HL-60 (cell line): Measurements from ENCODE around the gene PXDC1.

Experiments
- DNase-seq, 2 experiments: peaks; one replicate each; pipeline ENCODE4 v3.0.0-alpha.2; 2010 to 2020; ENCODE audit warnings: low read depth in 1 of 2, low spot score in 1 of 2
- H3K27ac ChIP-seq: fragments of 250-450 bp; sonication (Bioruptor Pico); replicated peaks from 2 replicates; pipeline ENCODE4 v1.5.1; 2020; ENCODE audit warnings: mild to moderate bottlenecking, moderate library complexity
- H3K27me3 ChIP-seq: fragments of 250-450 bp; sonication (Bioruptor Pico); 2 replicates; pipeline ENCODE4 v1.5.1; 2021; ENCODE audit warnings: mild to moderate bottlenecking, moderate library complexity; ENCODE audit not compliant: insufficient read depth, poor library complexity, severe bottlenecking
- H3K4me3 ChIP-seq: replicated peaks from 2 replicates; pipeline ENCODE4 v1.5.1; 2011; ENCODE audit warnings: mild to moderate bottlenecking, control low read depth, low read length; ENCODE audit not compliant: insufficient read depth
- CTCF ChIP-seq: IDR thresholded peaks from one replicate; pipeline ENCODE4 v1.5.1; 2011; ENCODE audit warnings: low read length, control low read depth, inconsistent platforms; ENCODE audit not compliant: insufficient read depth
- GABPA ChIP-seq: IDR thresholded peaks from 2 replicates; pipeline ENCODE4 v1.6.1; 2012; ENCODE audit warnings: low read depth
- POLR2AphosphoS5 ChIP-seq: IDR thresholded peaks from 2 replicates; pipeline ENCODE4 v1.6.1; 2012; ENCODE audit warnings: low read depth
- REST ChIP-seq: IDR thresholded peaks from 2 replicates; pipeline ENCODE4 v1.6.1; 2012; ENCODE audit warnings: low read depth; ENCODE audit not compliant: insufficient replicate concordance
- SPI1 ChIP-seq: IDR thresholded peaks from 2 replicates; pipeline ENCODE4 v1.6.1; 2012; ENCODE audit warnings: low read depth, mild to moderate bottlenecking, borderline replicate concordance

The PXDC1 gene

GRCh38 chr6:3738381-3739131 lies 13.0 kb downstream of the PXDC1 start:
- peaks cover 18% of the 10 kb centered on the region for H3K27me3 ChIP-seq
- peak in 1 of 2 experiments; percentile 49 for DNase-seq
- TF ChIP-seq SPI1: no peak
- TF ChIP-seq GABPA: no peak
- peak; percentile 69 for TF ChIP-seq POLR2AphosphoS5
- TF ChIP-seq CTCF: no peak
- TF ChIP-seq REST: no peak
- H3K27ac ChIP-seq: no peak overlapping the region
- H3K4me3 ChIP-seq: no peak overlapping the region

GRCh38 chr6:3737831-3738210 lies 13.7 kb downstream of the PXDC1 start:
- DNase-seq: no peak
- TF ChIP-seq REST (no peak), POLR2AphosphoS5 (no peak), CTCF (no peak), GABPA (no peak), SPI1 (no peak)
- Histone ChIP-seq H3K27me3 (peaks cover 18% of the 10 kb centered on the region), H3K27ac (no peak overlapping the region), H3K4me3 (no peak overlapping the region)

- no peak for DNase-seq
- Histone ChIP-seq H3K4me3 (no peak overlapping the region), H3K27ac (no peak overlapping the region), H3K27me3 (peaks cover 18% of the 10 kb centered on the region)
- TF ChIP-seq POLR2AphosphoS5 (no peak), SPI1 (no peak), GABPA (no peak), CTCF (no peak), REST (no peak)
Observed at GRCh38 chr6:3737149-3737830, 14.2 kb downstream of the PXDC1 start.
